GM10266 (cell line): ENCODE measurements around the gene PCSK7.
A peak's percentile ranks its signal among the peaks of the same experiment; 100 is the strongest.

Experiments
- DNase-seq: peaks from one replicate; pipeline ENCODE4 v3.0.0; 2012; ENCODE audit errors: extremely low spot score
- CTCF ChIP-seq: IDR thresholded peaks from 2 replicates; pipeline ENCODE4 v1.5.1; 2012; ENCODE audit warnings: mild to moderate bottlenecking, low read depth; ENCODE audit not compliant: control insufficient read depth, insufficient read depth; ENCODE audit errors: missing control alignments

The PCSK7 gene

GRCh38 chr11:117192401-117192875, 39.4 kb downstream of the PCSK7 start:
- TF ChIP-seq CTCF, result no peak
- no peak for DNase-seq

- TF ChIP-seq CTCF, result no peak
- no peak for DNase-seq
Measured at GRCh38 chr11:117191680-117192400, 40.0 kb downstream of the PCSK7 start.

- no peak for DNase-seq
- TF ChIP-seq CTCF, result no peak
Measured at GRCh38 chr11:117189941-117190544, 41.8 kb downstream of the PCSK7 start.

- no peak for TF ChIP-seq CTCF
Measured at GRCh38 chr11:117189191-117189940, 42.5 kb downstream of the PCSK7 start.

GRCh38 chr11:117188620-117189081, 43.2 kb downstream of the PCSK7 start:
- no peak for DNase-seq
- no peak for TF ChIP-seq CTCF

More at GRCh38 chr11:117189191-117189940, 42.5 kb downstream of the PCSK7 start:
- DNase-seq, result peak; percentile 50

GRCh38 chr11:117187799-117188481, 43.9 kb downstream of the PCSK7 start:
- peak; percentile 7 for DNase-seq
- no peak for TF ChIP-seq CTCF
